ENCODE measurements around the gene JAM2.

JAM2 gene

GRCh38 chr21:25742900-25743299 is 103.8 kb downstream of the JAM2 start:
- no peak overlapping the region for H3K4me3 ChIP-seq (replicated peaks; ENCODE audit: low read depth, low read length)
- peaks cover 2% of the 10 kb centered on the region for H3K36me3 ChIP-seq (ENCODE audit: control insufficient read depth, insufficient read depth, low read length)
- no peaks in the 10 kb centered on the region for H3K27me3 ChIP-seq (replicated peaks; ENCODE audit: control insufficient read depth, insufficient read depth, low read length)
- DNase-seq (ENCODE audit: extremely low read depth, insufficient read length) = no peak
- no peak for TF ChIP-seq CTCF (IDR thresholded peaks at IDR 0.05; ENCODE audit: insufficient read depth, low read length, poor library complexity, severe bottlenecking)

GRCh38 chr21:25744854-25745253 is 105.8 kb downstream of the JAM2 start:
- H3K4me3 ChIP-seq (replicated peaks; ENCODE audit: low read depth, low read length) = no peak overlapping the region
- no peaks in the 10 kb centered on the region for H3K27me3 ChIP-seq (replicated peaks; ENCODE audit: control insufficient read depth, insufficient read depth, low read length)
- no peak for DNase-seq (ENCODE audit: extremely low read depth, insufficient read length)
- peaks cover 4% of the 10 kb centered on the region for H3K36me3 ChIP-seq (ENCODE audit: control insufficient read depth, insufficient read depth, low read length)
- TF ChIP-seq CTCF (IDR thresholded peaks at IDR 0.05; ENCODE audit: insufficient read depth, low read length, poor library complexity, severe bottlenecking) = no peak

GRCh38 chr21:25750085-25750484 is 111.0 kb downstream of the JAM2 start:
- H3K4me3 ChIP-seq (replicated peaks; ENCODE audit: low read depth, low read length) = no peak overlapping the region
- no peak for TF ChIP-seq CTCF (IDR thresholded peaks at IDR 0.05; ENCODE audit: insufficient read depth, low read length, poor library complexity, severe bottlenecking)
- no peaks in the 10 kb centered on the region for H3K27me3 ChIP-seq (replicated peaks; ENCODE audit: control insufficient read depth, insufficient read depth, low read length)
- DNase-seq (ENCODE audit: extremely low read depth, insufficient read length) = no peak
- peaks cover 4% of the 10 kb centered on the region for H3K36me3 ChIP-seq (ENCODE audit: control insufficient read depth, insufficient read depth, low read length)

- Histone ChIP-seq H3K27me3 (replicated peaks; ENCODE audit: control insufficient read depth, insufficient read depth, low read length) (no peaks in the 10 kb centered on the region), H3K4me3 (replicated peaks; ENCODE audit: low read depth, low read length) (no peak overlapping the region), H3K36me3 (ENCODE audit: control insufficient read depth, insufficient read depth, low read length) (peaks cover 4% of the 10 kb centered on the region)
- DNase-seq (ENCODE audit: extremely low read depth, insufficient read length) = no peak
- no peak for TF ChIP-seq CTCF (IDR thresholded peaks at IDR 0.05; ENCODE audit: insufficient read depth, low read length, poor library complexity, severe bottlenecking)
Observed at GRCh38 chr21:25752416-25752815, 113.4 kb downstream of the JAM2 start.

GRCh38 chr21:25756190-25756932 is 117.3 kb downstream of the JAM2 start:
- TF ChIP-seq CTCF (IDR thresholded peaks at IDR 0.05; ENCODE audit: insufficient read depth, low read length, poor library complexity, severe bottlenecking) = no peak
- DNase-seq (ENCODE audit: extremely low read depth, insufficient read length) = no peak
- H3K36me3 ChIP-seq (ENCODE audit: control insufficient read depth, insufficient read depth, low read length) = peaks cover 2% of the 10 kb centered on the region
- no peaks in the 10 kb centered on the region for H3K27me3 ChIP-seq (replicated peaks; ENCODE audit: control insufficient read depth, insufficient read depth, low read length)
- no peak overlapping the region for H3K4me3 ChIP-seq (replicated peaks; ENCODE audit: low read depth, low read length)

GRCh38 chr21:25757531-25757930 is 118.5 kb downstream of the JAM2 start:
- no peak for TF ChIP-seq CTCF (IDR thresholded peaks at IDR 0.05; ENCODE audit: insufficient read depth, low read length, poor library complexity, severe bottlenecking)
- H3K4me3 ChIP-seq (replicated peaks; ENCODE audit: low read depth, low read length) = no peak overlapping the region
- H3K27me3 ChIP-seq (replicated peaks; ENCODE audit: control insufficient read depth, insufficient read depth, low read length) = no peaks in the 10 kb centered on the region
- H3K36me3 ChIP-seq (ENCODE audit: control insufficient read depth, insufficient read depth, low read length) = peaks cover 2% of the 10 kb centered on the region
- DNase-seq (ENCODE audit: extremely low read depth, insufficient read length) = no peak

Measured in GM06990 (cell line).